T-helper 22 cell (primary cell): Measurements from ENCODE around the gene SYNJ2.

Experiments
- DNase-seq: peaks from one replicate; pipeline ENCODE4 v3.0.0-alpha.2; 2020; ENCODE audit warnings: low read depth

The SYNJ2 gene

DNA sequence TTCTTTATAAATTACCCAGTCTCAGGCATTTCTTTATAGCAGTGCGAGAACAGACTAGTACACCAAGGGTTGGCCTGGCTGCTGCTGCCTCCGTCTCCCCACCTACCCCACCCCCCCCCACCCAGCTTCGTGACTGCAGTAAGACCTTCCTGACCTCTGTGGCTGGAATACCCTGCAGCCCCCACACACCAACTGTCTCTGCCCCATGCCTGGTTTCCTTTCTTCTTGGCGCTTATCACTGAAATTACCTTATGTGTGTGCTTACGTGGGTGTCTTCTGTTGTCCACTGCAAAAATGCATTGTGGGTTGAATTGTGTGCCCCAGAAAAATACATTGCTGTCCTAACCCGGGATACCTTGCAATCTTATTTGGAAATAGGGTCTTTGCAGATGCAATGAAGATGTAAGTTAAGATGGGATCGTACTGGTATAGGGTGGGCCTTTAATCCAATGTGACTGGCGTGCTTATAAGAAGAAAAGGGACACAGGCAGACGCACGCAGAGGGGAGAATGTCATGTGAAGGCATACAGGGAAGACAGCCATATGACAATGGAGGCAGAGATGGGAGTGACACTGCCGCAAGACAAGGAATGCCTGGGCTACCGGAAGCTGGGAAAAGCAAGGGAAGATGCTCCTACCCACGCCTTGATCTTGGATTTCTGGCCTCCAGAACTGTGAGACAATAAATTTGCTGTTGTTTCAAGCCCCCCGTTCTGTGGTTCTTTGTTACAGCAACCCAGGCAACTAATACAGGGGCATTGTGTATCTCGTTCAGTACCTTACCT lies 15.4 kb downstream of the SYNJ2 start:
- no peak for DNase-seq

DNA sequence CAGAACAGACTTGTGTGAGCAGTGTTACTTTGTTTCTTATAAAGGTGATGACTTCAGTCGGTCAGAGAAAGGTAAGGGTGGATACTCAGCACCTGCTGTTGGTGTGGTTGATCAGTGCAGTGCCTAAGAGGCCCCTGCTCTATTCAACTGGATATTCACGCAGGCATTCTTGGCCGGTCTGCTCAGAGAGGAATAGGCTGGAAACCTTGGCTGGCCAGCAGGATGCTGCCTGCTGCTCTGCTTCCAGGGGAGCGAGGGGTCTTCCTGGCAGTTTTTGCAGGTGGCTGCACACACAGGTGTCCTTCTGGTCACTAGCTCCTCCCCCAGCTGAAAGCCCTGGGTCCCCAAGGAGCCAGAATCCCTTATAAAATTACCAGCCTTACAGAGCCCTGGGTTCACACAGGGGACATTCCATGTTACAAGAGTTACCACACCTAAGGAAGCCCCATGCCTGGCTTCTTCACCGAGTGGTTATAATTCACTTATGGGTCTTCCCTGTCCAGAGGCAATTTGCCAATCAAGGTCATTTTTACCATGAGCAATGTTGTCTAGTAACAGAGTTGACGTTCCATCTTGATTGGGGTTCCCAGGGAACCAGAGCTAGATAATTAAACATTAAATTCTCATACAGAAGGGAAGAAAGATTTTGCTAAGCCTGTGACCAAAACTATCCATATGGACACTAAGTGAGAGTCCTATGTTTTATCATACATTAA lies 16.4 kb downstream of the SYNJ2 start:
- DNase-seq, result no peak

DNA sequence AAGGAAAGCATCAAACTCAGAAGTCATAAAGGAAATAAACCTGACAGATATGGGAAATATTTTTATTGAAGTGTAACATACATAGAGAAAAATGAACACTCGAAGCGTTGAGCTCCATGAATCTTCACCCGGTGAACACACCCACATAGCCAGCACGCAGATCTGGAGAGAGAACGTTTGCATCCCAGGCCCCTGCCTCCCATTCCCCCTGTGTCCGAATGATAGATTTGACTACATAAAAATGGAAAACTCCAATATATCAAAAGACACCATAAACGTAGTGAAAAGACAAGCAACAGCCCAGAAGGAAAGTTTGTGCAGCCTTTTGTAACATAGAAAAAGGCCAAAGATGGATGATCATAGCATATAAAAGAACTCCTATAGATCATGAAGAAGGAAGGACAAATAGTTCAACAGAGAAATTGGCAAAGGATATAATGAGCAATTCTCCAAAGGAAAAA lies 17.1 kb downstream of the SYNJ2 start:
- DNase-seq, result no peak

DNA sequence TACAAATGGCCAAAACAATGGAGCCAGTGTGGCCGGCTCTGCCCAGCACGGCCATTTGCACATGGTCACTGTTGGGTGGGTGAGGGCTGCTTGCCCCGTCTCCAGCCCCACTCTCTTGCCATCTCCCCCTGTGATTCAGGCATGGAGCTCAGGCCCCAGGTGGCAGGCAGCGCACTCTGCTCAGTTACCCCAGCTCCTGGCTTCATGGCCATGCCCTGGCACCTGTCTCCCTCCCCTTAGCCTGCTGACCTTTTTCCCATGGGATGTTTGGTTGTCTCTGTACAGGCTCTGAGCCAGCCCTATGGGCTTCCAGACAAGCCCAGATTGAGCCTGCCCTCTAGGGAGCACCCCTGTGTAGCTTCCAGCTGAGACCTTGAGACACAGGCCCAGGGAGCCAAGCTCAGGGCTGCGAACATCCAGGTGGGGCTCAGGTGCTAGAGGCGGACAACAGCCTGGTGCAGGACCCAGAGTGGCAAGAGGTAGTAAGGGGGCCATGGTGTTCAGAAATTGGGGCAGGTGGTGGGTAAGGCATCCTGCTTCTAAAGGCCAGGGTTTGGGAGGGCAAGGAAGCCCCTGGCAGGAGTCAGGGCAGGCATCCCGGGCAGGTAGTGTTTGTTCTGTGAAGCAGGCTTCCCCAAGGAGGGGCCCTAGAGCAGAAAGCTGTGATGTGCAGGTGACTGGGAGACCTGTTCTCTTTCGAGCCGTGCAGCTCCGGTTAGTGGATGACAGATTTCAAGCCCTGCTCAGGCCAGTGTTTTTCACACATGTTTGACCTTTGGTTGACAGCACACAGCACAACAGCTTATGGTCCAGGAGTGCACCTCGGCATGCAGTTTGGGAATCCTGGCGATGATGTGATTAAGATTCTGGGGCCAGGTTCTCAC lies 17.7 kb downstream of the SYNJ2 start:
- no peak for DNase-seq

DNA sequence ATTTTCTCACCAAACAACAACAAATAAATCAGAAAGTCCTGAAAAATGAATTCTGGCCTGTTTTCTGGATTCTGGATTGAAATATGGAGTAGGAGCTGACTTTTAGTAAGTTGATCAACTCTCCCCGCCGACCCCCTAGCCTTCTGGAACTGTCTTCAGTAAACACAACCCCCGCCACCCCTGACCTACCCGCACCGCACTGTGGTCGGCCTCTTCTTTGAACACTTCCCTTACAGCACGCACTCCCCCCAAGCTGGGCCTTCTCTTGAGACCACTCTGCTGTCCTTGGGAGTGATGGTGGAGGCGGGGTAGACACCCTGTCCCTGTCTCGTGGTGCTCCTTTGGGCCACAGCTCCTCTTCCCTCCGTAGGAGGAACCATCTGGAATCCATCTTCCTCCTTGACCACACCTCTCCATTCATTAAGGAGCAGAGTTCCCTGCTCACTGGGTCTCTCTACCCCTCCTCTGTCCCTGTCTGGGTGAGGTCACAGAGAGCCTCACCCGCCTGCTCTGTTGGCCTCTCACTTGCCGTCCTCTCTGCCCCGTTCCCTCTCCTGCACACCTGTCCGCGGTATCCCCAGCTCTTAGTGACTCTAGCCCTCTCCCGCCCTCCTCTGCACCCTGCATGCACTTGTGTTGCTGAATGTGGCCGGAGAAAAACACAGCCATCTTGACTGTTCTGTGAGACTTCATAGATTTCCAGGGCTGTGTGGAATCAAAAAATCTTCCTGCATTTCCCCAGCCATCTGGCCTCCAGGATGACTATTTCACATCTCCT lies 19.1 kb downstream of the SYNJ2 start:
- no peak for DNase-seq

DNA sequence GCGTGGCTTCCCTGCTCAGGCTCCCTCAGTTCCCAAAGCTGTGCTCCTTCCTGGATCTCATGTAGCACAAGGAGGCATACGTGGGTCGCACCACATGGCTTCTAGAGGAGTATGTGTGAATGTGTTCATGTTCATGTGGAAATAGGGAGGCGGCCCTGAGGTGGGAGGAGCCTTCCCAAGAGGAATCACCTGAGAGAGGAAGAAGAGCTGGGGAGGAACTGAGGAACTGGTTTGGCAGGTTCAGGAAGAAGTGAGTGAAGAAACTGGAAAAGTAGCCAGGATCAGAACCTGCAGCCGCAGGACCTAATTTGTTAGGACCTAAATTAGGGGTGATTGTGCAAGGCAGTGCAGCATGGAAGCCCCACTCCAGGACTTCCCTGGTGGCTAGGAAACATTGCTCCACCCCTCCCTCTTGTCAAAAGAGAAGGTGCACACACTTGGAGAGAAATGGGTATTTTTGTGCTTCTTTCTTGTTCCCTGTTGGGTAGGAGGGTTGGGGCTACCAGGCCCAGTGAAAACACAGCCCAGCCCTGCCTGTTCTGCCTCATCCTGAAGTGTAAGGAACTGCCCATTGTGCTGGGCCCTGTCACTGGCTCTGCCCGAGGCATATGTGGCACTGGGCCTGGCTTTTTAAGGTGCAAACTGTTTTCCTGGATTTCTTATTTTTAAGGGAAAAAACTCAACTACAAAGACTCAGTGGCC lies 20.7 kb downstream of the SYNJ2 start:
- no peak for DNase-seq

DNA sequence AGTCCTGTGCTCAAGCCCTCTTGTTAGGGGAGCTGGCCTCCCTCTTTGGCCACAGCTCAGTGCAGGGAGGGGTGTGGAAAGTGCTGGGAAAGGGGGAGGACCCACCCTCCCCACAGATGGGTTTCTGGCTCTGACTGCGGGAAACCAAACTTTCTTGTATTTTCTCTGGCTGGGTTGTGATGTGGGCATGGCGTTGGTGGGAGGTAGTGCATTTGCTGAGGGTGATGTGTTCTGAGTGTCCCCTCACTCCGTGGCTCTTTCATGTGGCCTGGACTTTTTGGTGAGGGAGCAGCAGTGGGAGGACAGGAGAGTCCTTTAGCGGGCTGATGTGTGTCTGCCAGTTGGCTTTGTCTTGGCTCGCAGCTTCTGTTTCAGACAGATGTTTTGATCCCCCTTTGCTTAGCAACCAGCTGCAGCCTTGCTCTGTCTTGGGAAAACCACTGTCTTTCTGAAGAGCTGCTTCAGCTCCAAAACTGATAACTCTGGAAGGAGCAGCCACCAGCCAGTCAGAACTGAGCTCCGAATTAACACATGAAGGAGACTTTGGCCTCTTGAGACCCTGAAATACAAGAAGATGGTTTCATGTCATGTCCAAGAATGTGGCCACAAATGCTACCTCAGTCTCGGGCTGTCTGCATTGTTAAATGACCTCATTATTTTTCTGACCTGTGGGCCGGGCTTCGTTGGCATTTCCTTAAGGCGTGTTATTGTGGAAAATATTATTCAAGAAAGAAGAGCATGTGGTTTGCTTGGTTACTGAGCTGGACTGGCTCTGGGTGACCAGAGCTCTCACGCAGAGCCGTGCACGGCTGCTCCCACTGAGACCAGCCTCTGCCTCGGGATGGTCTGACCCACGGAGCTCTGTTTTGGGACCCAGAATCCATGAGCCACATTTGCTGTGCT lies 21.5 kb downstream of the SYNJ2 start:
- no peak for DNase-seq

DNA sequence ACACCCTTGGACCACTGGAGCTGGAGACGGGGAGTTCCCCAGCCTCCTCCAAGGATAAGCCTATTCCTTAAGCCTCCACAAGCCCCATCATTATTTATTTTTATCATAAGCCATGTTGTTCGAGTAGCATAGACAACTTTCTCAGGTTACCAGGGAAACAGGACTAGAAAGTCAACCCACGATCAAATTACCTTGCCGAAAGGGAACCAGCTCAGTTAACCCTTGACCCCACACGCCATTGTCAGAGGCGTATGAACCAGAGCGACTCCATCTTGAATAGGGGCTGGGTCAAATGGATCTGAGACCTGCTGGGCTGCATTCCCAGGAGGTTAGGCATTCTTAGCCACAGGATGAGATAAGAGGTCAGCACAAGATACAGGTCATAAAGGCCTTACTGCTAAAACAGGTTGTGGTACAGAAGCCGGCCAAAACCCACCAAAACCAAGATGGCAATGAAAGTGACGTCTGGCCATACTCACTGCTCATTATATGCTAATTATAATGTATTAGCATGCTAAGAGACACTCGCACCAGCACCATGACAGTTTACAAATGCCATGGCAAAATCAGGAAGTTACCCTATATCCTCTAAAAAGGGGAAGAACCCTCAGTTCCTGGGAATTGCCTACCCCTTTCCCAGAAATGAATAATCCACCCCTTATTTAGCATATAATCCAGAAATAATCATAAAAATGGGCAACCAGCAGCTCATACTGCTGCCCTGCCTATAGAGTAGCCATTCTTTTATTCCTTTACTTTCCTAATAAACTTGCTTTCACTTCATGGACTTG lies 22.4 kb downstream of the SYNJ2 start:
- DNase-seq, result no peak

DNA sequence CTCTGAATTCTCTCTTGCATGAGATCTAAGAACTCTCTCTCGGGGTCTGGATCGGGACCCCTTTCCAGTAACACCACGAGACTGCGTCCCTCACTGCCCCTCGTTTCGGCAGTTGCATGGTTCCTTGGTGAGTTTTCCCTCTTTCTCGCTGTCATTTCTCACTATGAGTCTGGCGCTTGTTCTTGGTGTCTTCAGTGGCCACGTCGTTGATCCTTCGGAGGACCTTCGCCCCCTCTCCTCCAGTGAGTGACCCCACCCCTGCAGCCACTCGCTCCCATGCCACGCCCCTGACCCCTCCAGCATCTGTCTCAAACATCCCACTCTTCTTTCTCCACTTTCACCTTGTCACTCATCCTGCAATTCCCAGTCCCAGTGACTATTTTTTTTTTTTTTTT lies 23.0 kb downstream of the SYNJ2 start:
- no peak for DNase-seq

DNA sequence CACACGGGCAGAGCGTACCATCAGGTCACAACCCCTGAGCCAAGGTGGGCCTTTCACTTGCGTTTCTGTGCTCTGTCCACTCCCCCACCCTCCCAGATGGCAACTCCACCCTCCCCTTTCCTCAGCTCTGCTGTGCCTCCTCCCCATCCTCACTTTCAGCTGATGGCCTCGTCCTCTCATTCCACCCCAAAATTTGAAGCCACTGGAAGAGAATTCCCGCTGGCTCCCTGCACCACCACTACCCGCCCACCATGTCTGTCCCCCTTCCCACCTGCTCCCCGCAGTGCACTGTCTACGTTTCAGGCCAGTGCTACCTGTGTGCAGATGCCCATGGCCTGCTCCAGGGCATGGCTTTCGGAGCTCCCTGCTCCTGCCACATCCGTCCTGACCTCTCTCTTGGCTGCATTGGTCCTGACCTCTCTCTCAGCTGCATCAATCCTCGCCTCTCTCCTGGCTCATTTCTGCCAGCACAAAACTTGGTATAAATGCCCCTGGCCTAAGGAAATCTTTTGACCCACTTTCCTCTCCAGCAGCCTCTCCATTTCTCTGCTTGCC lies 24.0 kb downstream of the SYNJ2 start:
- no peak for DNase-seq

DNA sequence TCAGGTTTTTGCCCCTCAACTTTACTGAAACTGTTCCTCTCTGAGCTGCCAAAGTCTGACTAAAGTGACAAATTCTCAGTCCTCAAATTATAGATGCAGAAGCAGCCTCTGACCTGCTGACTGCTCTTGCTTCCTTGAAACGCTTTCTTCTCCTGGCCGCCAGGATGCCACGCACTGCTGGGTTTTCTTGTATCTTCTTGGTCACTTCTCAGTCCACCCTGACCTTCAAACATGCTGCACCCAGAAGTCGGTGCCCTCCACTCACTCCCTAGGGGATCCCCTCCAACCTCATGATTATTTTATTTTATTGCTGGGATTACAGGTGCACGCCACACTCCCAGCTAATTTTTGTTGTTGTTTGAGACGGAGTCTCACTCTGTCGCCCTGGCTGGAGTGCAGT lies 24.7 kb downstream of the SYNJ2 start:
- no peak for DNase-seq

DNA sequence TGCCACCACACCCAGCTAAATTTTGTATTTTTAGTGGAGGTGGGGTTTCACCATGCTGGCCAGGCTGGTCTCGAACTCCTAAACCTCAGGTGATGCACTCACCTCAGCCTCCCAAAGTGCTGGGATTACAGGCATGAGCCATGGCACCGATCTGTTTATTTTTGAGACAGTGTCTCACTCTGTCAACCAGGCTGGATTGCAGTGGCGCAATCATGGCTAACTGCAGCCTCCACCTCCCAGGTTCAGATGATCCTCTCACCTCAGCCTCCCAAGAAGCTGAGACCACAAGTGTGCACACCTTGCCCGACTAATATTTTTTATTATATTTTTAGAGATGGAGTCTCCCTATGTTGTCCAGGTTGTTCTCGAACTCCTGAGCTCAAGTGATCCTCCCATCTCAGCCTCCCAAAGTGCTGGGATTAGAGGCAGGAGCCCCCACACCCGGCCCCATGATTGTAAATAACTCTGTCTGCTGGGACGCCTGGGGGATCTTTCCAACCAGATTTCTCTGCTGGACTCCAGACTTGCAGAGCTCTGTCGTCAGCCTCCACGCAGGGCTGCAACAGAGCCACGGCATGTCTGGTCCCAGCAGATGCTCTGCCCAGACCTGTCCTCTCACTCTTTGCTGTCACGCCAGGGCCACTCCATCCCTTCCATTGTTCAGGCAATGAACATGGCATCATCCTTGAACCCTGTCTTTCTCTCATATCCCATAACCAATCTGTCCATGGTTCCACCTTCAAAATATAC lies 25.3 kb downstream of the SYNJ2 start:
- no peak for DNase-seq

DNA sequence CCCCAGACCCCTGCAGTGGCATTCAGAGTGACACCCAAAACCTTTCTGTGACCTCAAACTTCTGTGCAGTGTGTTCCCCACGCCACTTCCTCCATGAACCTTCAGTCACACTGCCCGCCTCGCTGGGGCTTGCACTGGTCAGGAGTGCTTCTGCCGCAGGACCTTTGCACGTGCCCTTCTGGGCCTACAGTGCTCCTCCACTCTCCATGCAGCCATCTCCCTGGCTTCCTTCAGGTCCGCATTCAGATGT lies 27.1 kb downstream of the SYNJ2 start:
- no peak for DNase-seq

DNA sequence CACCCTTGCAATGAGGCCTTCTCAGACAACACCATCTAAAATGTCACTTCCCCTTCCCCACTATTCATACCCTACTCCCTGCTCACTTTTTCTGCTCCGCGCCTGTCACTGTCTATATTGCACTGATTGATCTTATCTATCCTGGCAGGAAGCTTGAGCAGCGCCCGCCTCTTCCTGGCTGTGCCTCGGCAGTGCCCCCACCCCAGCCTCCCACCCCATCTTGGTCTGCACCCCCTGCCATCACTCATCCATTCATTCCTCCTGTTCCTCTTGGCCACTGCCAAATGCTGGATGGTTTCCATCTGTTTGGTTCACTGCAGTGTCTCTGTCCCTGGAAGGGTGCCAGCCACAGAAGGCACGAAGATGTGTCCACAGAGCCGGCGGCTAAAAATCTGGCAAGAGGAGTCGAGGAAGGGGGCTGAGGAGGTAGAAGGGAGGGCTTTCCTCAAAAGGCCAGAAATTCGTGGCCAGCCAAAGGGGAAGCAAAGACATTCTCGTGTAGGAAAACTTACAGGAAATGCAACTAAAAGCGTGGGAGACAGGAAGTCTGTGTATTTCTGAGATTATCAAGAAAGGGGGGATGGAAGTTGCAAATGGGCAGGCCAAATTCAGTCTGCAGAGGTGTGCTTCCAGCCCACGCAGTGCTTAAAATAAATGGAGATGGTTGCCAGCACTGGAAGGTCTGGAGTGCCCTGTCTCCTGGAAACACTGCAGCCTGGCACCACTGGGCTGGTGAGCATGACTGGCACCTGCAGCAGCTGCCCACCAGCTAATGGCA lies 27.6 kb downstream of the SYNJ2 start:
- DNase-seq, result peak; percentile 26

DNA sequence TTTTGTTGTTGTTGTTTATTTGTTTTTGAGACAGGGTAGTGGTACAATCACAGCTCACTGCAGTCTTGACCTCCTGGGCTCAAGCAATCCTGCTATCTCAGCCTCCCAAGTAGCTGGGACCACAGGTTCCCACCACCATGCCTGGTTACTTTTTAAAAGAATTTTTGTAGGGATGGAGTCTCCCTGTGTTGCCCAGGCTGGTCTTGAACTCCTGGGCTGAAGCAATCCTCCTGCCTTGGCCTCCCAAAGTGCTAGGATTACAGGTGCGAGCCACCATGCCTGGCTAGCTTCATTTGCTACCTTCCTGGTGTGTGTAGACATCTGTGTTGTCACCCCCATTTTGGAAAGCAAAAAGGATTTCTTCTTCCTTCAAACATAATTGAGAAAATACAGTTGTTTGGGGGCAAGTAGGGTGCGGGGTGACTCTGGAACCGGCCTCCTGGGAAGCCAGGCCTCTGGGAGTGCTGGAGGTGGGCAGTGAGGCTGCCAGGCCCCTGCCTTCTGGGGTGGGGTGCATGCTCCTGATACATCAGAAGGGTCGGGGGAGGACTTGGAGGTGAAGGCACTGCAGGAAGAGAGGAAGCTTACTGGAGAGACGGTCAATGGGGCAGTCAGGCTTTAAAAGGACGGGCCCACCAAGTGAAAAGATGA lies 28.4 kb downstream of the SYNJ2 start:
- no peak for DNase-seq

DNA sequence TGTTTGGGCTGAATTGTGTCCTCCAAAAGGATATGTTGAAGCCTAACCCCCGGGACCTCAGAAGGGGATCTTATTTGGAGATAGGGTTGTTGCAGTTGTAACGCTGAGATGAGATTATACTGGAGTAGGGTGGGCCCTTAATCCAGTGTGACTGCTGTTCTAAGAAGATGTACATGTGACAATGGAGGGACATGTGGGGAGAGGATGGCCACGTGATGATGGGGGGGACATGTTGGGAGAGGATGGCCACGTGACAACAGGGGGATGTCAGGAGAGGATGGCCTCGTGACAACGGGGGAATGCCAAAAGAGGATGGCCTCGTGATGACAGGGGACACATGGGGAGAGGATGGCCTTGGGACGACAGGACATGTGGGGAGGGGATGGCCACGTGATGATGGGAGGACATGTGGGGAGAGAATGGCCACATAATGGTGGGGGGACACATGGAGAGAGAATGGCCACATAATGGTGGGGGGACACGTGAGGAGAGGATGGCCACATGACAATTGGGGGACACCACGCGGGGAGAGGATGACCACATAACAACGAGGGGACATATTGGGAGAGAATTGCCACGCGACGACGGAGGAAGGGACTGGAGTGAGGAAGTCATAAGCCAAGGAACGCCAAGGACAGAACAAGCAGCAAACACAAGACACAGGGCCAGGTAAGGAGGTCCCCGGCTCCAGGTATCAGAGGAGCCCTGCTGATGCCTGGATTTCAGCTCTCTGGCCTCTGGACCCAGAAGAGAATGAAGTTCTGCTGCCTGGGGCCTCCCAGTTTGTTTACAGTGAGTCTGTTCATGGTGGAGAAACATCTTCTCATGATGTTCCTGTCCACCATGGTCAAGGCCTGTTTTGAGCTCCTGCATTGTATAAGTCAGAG lies 29.2 kb downstream of the SYNJ2 start:
- DNase-seq, result no peak
